HG03135 (cell line): Measurements from ENCODE around the gene TERT.
A peak's percentile ranks its signal among the peaks of the same experiment; 100 is the strongest.
"Not testable (repeated sequence)": the region's sequence is repeated elsewhere in the genome, so short reads cannot be mapped to it uniquely, and the experiment has no call there.

Experiments used
- ATAC-seq: cut with Tn5 transposase; IDR thresholded peaks from one replicate; pipeline ENCODE4 v1.9.1; 2021; ENCODE audit warnings: mild to moderate bottlenecking, moderate library complexity; ENCODE audit not compliant: unreplicated experiment

TERT gene

DNA sequence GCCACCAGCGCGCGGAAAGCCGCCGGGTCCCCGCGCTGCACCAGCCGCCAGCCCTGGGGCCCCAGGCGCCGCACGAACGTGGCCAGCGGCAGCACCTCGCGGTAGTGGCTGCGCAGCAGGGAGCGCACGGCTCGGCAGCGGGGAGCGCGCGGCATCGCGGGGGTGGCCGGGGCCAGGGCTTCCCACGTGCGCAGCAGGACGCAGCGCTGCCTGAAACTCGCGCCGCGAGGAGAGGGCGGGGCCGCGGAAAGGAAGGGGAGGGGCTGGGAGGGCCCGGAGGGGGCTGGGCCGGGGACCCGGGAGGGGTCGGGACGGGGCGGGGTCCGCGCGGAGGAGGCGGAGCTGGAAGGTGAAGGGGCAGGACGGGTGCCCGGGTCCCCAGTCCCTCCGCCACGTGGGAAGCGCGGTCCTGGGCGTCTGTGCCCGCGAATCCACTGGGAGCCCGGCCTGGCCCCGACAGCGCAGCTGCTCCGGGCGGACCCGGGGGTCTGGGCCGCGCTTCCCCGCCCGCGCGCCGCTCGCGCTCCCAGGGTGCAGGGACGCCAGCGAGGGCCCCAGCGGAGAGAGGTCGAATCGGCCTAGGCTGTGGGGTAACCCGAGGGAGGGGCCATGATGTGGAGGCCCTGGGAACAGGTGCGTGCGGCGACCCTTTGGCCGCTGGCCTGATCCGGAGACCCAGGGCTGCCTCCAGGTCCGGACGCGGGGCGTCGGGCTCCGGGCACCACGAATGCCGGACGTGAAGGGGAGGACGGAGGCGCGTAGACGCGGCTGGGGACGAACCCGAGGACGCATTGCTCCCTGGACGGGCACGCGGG is at the start of gene TERT:
TSS of gene TERT (minus strand) at position 234 of the 815 bp plus-strand sequence. CDS start at position 155, 79 bp downstream.
- ATAC-seq: no peak

DNA sequence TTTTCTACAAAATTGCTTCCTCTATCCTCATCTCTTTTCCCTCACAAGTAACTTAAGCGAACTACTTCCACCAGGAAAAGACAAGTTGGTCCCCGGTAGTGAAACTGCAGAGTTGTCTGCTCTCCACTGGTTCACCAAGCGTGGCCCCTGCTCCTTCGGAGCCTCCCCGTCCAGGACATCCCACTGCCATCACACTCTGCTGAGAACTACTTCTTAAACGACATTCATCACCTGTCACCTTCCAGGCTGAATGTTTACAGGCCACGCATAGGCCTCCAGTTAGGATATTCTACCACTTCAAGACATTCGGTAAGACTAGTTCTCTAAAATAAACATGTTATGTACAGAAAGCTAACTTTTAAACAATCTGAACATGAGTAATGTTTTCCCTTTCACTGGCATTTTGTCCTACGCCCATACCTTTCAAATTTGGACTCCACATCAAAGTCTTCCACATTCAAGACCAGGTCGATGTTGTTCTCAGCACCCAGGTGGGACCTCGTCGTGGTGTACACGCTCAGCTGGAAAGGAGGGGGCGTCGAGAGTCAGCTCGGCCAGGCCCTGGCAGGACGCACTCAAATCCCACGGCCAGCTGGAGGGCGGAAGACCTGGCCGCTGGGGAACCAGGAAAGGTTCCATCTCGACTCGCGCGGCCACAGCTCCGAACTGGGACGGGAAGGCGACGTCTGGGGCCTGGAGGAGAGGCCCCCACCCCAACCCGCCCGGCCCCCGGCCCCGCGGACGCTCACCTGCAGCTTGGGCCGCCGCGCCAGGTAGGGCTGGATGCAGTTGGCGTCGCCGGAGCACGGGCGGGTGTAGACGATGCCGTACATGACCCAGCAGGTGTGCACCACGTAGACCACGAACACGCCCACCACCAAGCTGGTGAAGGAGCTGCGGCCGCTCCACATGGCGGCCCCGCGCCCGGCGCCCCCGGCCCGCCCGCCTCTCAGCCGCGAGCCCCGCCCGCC is 49.3 kb upstream of the TERT start:
- ATAC-seq: peak; percentile 20

DNA sequence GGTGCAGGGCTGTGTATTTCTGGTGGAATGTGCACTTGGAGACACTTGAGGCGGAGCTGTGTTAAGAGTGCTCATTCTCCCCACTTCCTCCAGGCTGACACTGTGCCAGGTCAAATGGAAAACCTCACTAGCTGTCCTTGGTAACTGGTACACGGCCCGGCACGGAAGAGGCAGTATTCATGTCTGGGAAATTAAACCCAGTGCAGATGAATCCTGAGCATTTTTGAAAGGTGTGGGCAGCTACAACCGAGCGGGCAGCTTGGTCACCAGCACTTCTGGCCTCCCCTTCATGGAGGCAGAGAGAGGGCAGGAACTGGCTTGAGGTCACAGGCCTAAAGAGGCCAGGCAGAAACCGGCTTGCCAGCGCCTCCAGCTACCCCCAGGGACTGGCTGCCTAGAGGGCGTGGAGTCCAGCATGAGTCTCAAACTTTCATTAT is 48.5 kb upstream of the TERT start:
- no peak for ATAC-seq

DNA sequence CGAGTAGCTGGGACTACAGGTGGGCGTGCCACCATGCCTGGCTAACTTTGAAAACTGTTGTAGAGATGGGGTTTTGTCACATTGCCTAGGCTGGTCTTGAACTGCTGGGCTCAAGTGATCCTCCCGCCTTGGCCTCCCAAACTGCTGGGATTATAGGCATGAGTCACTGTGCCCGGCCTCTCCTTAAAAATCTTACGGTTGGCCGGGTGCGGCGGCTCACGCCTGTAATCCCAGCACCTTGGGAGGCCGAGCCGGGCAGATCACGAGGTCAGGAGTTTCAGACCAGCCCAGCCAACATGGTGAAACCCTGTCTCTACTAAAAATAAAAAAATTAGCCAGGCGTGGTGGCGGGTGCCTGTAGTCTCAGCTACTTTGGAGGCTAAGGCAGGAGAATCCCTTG is 47.8 kb upstream of the TERT start:
- not testable (repeated sequence) for ATAC-seq

DNA sequence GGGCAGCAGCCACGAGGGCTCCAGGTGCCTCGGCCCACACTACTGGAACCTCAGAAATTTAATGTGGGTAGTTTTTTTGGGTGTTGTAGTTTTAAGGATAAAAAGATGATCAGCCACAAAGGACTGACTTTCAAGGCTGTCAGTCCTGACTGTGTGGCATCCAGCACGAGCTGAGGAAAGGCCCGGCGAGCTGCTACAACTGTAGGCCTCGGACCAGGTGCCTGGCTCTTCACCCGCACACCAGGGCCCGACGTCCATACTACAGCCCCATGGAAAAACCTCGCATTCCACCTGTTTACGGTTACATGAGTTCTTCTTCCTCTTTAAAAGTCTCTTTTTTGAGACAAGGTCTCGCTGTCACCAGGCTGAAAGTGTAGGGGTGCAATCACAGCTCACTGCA is 47.4 kb upstream of the TERT start:
- ATAC-seq: no peak

DNA sequence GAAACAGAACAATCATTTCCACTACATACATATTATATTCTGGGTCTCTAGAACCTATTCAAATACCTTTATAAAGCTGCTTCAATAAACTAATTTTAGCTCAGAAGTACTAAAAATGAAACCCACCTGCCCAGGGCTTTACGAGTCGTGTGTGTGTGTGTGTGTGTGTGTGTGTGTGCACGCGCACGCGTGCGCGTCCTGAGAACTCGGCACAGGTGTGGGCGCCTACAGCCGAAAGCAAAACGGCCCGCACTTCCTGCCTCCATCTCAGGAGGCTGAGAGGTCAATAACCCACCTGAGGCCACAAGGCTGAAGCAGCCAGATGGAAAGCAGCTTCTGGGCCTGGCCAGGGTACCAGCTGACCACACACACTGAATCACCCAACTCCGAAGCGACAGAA is 47.0 kb upstream of the TERT start:
- ATAC-seq: no peak

DNA sequence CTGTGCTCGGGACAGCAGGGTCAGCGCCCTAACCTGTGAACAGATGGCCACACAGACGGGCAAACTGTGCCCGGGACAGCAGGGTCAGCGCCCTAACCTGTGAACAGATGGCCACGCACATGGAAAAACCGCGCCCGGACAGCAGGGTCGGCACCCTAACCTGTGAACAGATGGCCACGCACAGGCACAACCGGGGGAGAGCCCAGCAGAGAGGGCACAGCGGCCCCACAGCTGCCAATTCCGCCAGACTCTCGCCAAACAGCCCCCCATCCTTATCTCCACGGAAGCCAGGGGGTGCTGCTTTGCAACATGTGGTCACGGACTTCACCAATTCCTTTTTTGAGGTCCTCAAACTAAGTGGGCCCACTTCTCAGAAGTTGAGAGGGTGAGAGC is 44.9 kb upstream of the TERT start:
- not testable (repeated sequence) for ATAC-seq

DNA sequence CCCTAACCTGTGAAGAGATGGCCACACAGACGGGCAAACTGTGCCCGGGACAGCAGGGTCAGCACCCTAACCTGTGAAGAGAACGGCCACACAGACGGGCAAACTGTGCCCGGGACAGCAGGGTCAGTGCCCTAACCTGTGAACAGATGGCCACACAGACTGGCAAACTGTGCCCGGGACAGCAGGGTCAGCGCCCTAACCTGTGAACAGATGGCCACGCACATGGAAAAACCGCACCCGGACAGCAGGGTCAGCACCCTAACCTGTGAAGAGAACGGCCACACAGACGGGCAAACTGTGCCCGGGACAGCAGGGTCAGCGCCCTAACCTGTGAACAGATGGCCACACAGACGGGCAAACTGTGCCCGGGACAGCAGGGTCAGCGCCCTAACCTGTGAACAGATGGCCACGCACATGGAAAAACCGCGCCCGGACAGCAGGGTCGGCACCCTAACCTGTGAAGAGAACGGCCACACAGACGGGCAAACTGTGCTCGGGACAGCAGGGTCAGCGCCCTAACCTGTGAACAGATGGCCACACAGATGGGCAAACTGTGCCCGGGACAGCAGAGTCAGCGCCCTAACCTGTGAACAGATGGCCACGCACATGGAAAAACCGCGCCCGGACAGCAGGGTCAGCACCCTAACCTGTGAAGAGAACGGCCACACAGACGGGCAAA is 44.4 kb upstream of the TERT start:
- ATAC-seq: not testable (repeated sequence)

DNA sequence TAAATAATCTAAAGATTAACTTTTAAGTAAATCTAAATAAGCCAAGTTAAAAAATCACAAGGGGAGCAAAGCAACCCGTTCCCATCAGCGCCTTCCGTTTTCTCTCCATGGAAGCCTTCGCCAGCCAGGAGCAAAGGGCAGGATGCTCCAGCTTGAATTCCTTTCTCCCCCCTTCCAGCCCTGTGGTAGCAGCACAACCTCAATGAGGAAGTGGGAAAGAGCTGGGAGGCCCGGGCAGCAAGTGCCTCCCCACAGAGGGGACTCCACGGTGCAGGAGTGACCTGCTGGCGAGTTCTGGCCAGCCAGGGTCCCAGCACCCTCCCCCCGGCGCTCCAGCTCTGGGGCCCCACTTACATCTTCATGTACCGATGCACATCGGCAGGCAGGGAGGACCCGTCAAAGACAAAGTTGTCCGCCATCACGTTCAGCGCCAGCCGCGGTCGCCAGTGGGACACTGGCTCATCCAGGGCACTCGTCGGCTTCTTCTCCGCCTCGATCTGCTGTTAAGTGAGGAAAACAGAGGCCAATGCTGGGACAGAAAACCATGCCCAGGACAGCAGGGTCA is 43.7 kb upstream of the TERT start:
- ATAC-seq: no peak

DNA sequence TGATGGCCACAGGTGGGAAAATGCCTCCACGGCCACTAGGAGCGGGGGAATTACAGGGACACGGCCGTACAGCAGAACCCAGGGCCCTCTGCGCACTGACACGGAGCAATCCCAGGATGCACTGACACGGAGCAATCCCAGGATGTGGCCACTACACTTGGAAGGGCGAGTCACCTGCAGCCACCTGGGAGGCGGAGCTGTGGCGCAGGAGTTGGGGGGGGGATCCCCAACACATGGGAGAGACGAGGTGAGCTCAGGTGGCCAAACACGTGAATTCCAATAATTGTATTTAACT is 43.3 kb upstream of the TERT start:
- ATAC-seq: no peak

DNA sequence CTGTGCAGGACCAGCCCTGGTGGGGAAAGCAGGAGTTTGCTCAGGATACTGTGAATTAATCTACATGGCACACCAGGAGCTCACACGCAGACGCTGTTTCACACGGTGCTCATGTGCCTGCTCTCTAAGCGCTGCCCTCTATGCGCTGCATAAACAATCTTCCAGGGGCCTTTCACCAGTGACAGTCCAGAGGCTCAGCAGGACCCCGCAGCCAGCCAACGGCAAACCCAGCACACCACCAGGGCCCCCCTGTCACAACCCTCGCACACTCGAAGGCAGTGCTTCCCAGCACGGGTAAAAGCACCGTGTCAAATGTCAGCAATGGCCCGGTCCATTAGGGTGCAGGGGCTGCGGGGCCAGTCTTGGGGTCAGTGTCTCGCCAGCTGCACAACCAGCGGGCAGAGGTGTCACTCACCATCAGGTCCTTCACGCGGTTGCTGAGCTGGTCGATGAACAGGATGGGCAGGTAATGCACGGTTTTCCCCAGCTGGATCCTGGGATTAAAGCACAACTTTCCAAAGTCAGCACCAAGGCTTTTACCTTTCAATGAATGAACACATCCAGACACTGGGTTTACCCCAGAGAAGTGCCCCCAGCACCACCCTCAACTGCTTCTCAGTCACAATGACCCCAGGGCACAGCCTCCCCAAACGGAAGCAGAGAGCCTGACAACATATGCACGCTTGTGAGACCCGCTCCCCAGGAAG is 42.8 kb upstream of the TERT start:
- ATAC-seq: no peak

DNA sequence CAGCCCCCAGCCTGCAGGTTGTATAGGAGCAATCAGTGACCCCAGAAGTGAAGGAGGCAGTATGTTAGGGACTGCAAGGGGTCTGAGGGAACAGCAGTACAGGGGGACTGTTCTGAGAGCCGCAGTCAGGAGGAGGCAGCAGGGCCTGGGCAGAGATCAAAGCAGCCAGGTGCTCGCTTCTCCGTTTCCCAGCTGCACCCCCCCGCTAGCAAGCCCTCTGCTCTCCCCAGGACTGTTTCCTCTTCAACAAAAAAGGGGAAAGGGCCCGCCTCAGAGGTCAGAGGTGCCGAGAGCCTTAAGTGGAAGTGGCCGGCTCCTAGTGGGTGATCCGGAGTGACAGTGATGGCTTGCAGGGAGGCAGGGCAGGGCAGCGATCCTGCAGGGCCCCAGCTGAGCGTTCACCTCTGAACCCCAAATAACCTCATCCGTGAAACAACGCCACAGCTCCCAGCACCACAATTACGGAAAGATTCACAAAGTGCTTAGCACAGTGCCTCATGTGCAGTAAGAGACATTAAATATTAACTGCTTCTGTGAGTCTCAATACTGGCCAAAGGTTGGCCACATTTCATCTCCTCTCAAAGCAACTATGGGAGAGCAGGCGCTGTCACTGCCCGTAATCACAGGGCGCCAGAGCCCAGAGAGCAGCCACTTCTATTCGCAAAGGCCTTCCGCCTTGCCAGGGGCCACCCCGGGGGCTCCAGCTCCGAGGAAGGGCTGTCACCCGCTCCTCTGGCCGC is 42.1 kb upstream of the TERT start:
- ATAC-seq: no peak

DNA sequence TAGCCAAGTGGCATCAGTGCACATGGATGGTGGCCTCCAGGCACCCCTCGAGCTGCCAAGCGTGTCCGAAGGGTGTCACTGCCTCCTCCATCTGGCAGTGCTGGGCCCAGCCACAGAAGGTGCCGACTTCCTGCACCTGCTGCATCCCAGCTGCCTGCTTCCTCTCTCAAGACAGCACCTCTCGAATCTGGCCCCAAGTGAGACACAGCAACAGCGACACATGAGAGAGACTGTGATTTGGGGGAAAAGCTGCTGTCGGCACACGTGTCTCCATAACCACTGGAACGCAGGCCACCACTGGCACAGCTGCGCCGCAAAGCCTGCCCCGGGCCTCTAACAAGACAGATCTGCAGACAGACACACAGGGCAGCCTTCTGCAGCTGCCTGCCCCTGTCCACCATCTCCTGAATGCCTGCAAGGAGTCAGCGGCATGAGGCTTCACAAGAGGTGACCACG is 41.3 kb upstream of the TERT start:
- no peak for ATAC-seq

DNA sequence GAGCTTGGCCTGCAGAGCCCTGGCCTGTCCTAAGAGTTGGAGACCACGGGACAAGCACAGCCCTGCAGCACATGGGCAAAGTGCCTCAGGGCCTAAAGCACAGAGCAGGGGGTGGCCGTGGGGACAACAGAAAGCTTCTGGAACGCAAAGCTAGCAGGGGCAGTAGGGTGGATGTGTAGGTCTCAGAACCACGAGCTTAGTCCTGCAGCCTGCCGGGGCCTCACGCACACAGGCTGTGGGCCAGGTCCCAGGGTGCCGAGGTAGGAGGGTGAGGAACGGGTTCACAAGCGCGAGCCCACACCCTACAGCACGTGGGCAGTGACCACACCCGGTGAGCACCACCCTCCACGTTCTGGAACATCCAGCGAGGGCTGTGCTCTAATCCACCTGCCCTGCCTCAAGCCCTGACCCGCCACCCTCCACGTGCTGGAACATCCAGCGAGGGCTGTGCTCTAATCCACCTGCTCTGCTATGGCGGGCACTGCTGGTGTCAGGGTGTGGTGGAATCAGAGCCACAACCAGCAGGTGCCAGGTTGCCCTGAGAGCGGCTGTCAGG is 40.8 kb upstream of the TERT start:
- ATAC-seq: no peak

DNA sequence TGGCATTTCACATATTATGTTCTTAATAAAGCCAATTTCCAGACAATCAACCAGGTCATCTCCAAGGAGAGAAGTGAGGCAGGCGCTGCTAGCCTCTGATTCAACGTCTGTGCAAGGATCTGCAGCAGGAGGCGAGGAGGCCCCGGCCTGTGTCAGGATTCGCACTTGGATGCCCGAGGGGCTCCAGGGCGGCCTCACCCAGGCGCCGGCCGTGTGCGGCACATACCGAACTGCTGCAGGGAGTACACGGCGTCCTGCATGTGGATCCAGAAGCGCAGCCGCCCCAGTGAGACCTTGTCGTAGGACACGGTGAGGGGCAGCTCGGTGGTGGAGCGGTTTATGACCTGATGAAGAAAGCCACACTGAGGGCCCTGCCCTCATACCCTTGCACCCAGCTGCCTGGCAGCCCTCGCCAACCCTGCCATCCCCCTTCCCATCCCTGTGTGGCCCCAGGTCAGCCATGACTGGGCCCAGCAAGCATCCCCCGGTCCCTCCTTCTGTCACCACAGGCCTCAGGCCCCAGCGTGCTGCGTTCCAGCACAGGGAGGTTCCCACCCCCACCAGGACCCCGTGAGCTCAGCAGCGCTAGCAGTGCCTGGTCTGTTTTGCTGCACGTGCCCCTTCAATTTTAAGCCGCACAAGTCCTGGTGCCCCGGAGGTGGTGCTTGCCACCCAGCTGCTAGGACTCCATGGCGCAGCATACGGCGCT is 40.1 kb upstream of the TERT start:
- ATAC-seq: no peak

DNA sequence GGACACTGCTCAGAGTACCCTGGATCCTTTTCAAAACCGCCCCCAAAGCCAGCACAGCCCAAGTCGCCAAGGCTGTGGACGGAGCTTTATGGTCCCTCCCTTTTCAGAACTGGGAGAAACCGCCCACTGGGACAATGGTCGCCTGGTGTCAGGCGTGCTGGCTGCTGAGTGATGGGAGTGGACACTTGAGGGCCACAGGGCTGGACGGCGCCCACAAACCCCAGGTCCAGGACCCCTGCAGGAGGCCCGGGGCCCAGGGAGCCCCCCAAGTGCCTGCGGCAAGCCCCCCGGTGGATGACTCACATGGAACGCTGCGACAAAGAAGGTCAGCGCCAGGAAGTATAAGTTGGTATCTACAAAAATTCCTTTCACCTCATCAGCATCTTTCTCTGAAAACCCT is 39.1 kb upstream of the TERT start:
- no peak for ATAC-seq

DNA sequence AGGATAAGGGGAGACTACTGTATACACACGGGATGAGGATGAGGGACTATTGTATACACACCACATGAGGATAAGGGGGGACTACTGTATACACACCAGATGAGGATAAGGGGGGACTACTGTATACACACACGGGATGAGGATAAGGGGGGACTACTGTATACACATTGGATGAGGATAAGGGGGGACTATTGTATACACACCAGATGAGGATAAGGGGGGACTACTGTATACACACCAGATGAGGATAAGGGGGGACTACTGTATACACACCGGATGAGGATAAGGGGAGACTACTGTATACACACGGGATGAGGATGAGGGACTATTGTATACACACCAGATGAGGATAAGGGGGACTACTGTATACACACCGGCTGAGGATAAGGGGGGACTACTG is 38.4 kb upstream of the TERT start:
- ATAC-seq: not testable (repeated sequence)

DNA sequence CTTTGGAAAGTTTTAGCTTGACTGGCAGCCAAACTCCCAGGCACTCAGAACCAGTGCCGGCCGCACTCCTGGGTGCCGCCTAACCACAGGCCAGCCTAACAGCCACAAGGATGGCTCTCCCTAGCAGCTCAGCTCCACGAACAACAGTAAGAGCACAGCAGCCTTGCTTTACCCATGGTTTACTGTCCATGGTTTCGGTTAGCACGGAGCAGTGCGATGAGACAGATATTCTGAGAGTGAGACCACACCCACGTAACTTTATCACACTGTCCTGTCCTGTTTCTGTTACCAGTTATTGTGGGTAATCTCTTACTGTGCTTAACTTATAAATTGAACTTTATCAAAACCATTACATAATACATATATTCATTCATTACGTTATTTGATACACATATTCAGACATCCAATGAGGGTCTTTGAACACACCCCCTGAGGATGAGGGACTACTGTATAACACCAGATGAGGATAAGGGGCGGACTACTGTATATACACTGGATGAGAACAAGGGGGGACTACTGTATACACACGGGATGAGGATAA is 37.7 kb upstream of the TERT start:
- no peak for ATAC-seq
